Bronchial epithelial cell (primary cell): ENCODE measurements around the gene APCDD1. TPM values are rescaled to one million over a fixed set of nuclear protein-coding genes. Genes with fewer than 3 reads are reported as not detected.

Experiments used
- DNase-seq: peaks from one replicate; pipeline ENCODE4 v3.0.0-alpha.2; 2010; ENCODE audit warnings: low read depth
- FAIRE-seq: peaks from 2 replicates; lab custom pipeline; 2011; peaks lifted over from hg19 to GRCh38; lab: Jason Lieb, UNC
- H3K27me3 ChIP-seq: 2 replicates; pipeline ENCODE4 v1.5.1; 2011; ENCODE audit warnings: low read length; ENCODE audit not compliant: control insufficient read depth, insufficient read depth
- H3K36me3 ChIP-seq: 2 replicates; pipeline ENCODE4 v1.5.1; 2011; ENCODE audit warnings: low read length; ENCODE audit not compliant: control insufficient read depth, insufficient read depth
- H3K4me3 ChIP-seq: 2 replicates; pipeline ENCODE4 v1.5.1; 2011; ENCODE audit warnings: mild to moderate bottlenecking, low read depth, low read length, control low read depth
- CTCF ChIP-seq: IDR thresholded peaks from 2 replicates; pipeline ENCODE4 v1.5.1; 2011; ENCODE audit warnings: mild to moderate bottlenecking, moderate library complexity, low read length, control low read depth, inconsistent platforms; ENCODE audit not compliant: insufficient read depth, severe bottlenecking
- total RNA-seq: library from RNA; depleted of rRNA; stranded (reverse); fragments of >200 nt; gene quantifications from 2 replicates; pipeline ENCODE4 v1.2.1, GENCODE V29; 2014

APCDD1 gene
- total RNA-seq, 1 donor from 2014 or later = under 0.01 TPM

- TF ChIP-seq CTCF = no peak
- Histone ChIP-seq H3K36me3 (no peaks in the 10 kb centered on the region), H3K4me3 (no peak overlapping the region), H3K27me3 (peaks cover 33% of the 10 kb centered on the region)
- FAIRE-seq = no peak
- DNase-seq = no peak
Observed at GRCh38 chr18:10455726-10456453, 1.5 kb downstream of the APCDD1 start.

GRCh38 chr18:10456718-10457117 is 2.3 kb downstream of the APCDD1 start:
- no peak overlapping the region for H3K4me3 ChIP-seq
- no peak for TF ChIP-seq CTCF
- H3K27me3 ChIP-seq = peaks cover 33% of the 10 kb centered on the region
- no peak for FAIRE-seq
- DNase-seq = no peak
- no peaks in the 10 kb centered on the region for H3K36me3 ChIP-seq

- H3K27me3 ChIP-seq = peaks cover 33% of the 10 kb centered on the region
- FAIRE-seq (no peak), DNase-seq (no peak)
- no peak for TF ChIP-seq CTCF
- no peaks in the 10 kb centered on the region for H3K36me3 ChIP-seq
- H3K4me3 ChIP-seq = no peak overlapping the region
Observed at GRCh38 chr18:10457128-10457527, 2.7 kb downstream of the APCDD1 start.

- FAIRE-seq (no peak), DNase-seq (no peak)
- TF ChIP-seq CTCF = no peak
- H3K4me3 ChIP-seq = no peak overlapping the region
- peaks cover 33% of the 10 kb centered on the region for H3K27me3 ChIP-seq
- H3K36me3 ChIP-seq = no peaks in the 10 kb centered on the region
Observed at GRCh38 chr18:10457767-10458166, 3.3 kb downstream of the APCDD1 start.

GRCh38 chr18:10458691-10459090 is 4.3 kb downstream of the APCDD1 start:
- Histone ChIP-seq H3K36me3 (no peaks in the 10 kb centered on the region), H3K27me3 (peaks cover 29% of the 10 kb centered on the region), H3K4me3 (no peak overlapping the region)
- DNase-seq = no peak
- no peak for TF ChIP-seq CTCF
- no peak for FAIRE-seq

GRCh38 chr18:10459587-10459986 is 5.2 kb downstream of the APCDD1 start:
- no peak for FAIRE-seq
- no peak for TF ChIP-seq CTCF

More at GRCh38 chr18:10459587-10459986, 5.2 kb downstream of the APCDD1 start:
- Histone ChIP-seq H3K4me3 (no peak overlapping the region), H3K27me3 (peaks cover 27% of the 10 kb centered on the region), H3K36me3 (no peaks in the 10 kb centered on the region)
- DNase-seq = no peak
